Neural cell (in vitro differentiated cells): ENCODE measurements around the gene NRBF2.

Experiments
- EZH2 ChIP-seq: fragments of 200-600, 300-800 bp; shearing (Covaris generic), sonication (generic); IDR thresholded peaks from 2 replicates; pipeline ENCODE4 v1.6.1; 2014; ENCODE audit warnings: antibody characterized with exemption, low read length, borderline replicate concordance, mild to moderate bottlenecking; ENCODE audit not compliant: insufficient read depth, poor library complexity, severe bottlenecking
- MXI1 ChIP-seq: fragments of 450-650 bp; conservative IDR thresholded peaks from 2 replicates; pipeline ENCODE4 v1.6.1; 2014; ENCODE audit warnings: antibody characterized with exemption, mild to moderate bottlenecking; ENCODE audit not compliant: poor library complexity, severe bottlenecking
- POLR2AphosphoS5 ChIP-seq: IDR thresholded peaks from 2 replicates; pipeline ENCODE4 v1.6.1; 2012
- RAD21 ChIP-seq: fragments of 450-650 bp; conservative IDR thresholded peaks from 2 replicates; pipeline ENCODE4 v1.6.1; 2014; ENCODE audit warnings: antibody characterized with exemption, mild to moderate bottlenecking, moderate library complexity
- TAF1 ChIP-seq: IDR thresholded peaks from 2 replicates; pipeline ENCODE4 v1.6.1; 2012; ENCODE audit warnings: low read depth
- TF ChIP-seq, protein P1 (sequence below): fragments of 450-650 bp; IDR thresholded peaks from 2 replicates; pipeline ENCODE4 v1.5.1; 2014; ENCODE audit warnings: antibody characterized with exemption, mild to moderate bottlenecking, moderate library complexity; ENCODE audit not compliant: poor library complexity, severe bottlenecking

DNA sequence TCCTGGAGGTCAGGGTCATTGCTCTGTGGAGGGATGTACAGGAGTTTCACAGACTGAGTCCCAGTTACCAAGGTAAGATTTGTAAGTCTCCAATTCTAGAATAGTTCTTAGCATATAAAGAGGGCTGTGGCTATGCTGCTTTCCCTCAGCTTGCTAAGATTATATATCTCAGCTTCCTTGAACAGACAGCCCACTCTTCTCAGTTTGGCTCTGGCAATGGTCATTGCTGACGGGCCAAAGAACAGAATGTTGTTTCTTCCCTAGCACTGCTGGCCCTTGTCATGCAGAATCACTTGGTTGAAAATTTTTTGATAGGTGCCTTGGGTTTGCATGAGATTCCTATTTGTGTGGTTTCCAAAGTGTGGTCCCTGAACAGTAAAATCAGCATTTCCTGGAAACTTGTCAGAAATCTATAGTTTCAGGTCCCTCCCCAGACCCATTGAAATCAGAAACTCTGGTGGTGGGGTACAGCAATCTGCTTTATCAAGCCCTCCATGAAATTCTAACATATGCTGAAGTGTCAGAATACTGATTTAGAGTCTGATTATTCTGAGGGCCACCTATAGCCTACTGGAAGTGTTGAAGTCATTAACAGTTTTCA lies 38.2 kb downstream of the NRBF2 start:
- TF ChIP-seq POLR2AphosphoS5 (no peak), RAD21 (no peak), MXI1 (no peak), EZH2 (no peak), TAF1 (no peak)
- TF ChIP-seq, protein P1, sequence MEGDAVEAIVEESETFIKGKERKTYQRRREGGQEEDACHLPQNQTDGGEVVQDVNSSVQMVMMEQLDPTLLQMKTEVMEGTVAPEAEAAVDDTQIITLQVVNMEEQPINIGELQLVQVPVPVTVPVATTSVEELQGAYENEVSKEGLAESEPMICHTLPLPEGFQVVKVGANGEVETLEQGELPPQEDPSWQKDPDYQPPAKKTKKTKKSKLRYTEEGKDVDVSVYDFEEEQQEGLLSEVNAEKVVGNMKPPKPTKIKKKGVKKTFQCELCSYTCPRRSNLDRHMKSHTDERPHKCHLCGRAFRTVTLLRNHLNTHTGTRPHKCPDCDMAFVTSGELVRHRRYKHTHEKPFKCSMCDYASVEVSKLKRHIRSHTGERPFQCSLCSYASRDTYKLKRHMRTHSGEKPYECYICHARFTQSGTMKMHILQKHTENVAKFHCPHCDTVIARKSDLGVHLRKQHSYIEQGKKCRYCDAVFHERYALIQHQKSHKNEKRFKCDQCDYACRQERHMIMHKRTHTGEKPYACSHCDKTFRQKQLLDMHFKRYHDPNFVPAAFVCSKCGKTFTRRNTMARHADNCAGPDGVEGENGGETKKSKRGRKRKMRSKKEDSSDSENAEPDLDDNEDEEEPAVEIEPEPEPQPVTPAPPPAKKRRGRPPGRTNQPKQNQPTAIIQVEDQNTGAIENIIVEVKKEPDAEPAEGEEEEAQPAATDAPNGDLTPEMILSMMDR = no peak
